ENCODE measurements around the gene SLC22A4. TPM values are rescaled to one million over a fixed set of nuclear protein-coding genes. Genes with fewer than 3 reads are reported as not detected.

SLC22A4 gene
- total RNA-seq, 1 experiment from 2014 or later = 0.72 TPM

DNA sequence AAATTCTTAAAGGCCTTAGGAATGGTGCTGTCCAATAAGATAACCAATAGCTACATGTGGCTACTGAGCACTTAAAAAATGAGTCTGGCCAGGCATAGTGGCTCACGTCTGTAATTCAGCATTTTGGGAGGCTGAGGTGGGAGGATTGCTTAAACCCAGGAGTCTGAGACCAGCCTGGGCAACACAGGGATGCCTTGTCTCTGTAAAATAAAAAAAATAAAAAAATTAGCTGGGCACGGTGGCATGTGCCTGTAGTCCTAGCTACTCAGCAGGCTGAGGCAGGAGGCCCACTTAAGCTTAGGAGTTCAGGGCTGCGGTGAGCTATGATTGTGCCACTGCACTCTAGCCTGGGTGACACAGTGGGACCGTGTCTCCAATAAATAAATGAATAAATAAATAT lies 74.0 kb downstream of the SLC22A4 start:
- no peak overlapping the region for H3K4ac ChIP-seq (ENCODE audit: low read depth, low read length)
- H3K9me3 Mint-ChIP-seq = no peaks in the 10 kb centered on the region

More for the DNA sequence above, 74.0 kb downstream of the SLC22A4 start:
- Histone ChIP-seq H3K27ac (ENCODE audit: insufficient read length, low read depth, low read length) (no peak overlapping the region), H3K9me3 (ENCODE audit: control insufficient read depth, low read depth, low read length) (no peaks in the 10 kb centered on the region), H3K9ac (ENCODE audit: extremely low read depth, insufficient read length, low read length) (no peak overlapping the region), H3K23me2 (ENCODE audit: insufficient read length, low read depth, low read length, poor library complexity, severe bottlenecking) (peaks cover 3% of the 10 kb centered on the region), H3K4me1 (ENCODE audit: insufficient read depth, low read length) (no peaks in the 10 kb centered on the region), H4K5ac (ENCODE audit: insufficient read length, low read depth, low read length) (no peak overlapping the region), H2BK5ac (ENCODE audit: insufficient read length, low read length) (no peak overlapping the region), H2BK120ac (ENCODE audit: low read depth, low read length, poor library complexity, severe bottlenecking) (no peak overlapping the region), H3K18ac (ENCODE audit: insufficient read length, low read depth, low read length) (no peak overlapping the region), H3K23ac (ENCODE audit: insufficient read length, low read depth, low read length) (no peak overlapping the region), H4K20me1 (ENCODE audit: control insufficient read depth, insufficient read depth, insufficient read length) (no peaks in the 10 kb centered on the region), H3K14ac (ENCODE audit: insufficient read depth, low read length) (no peak overlapping the region), H2BK15ac (ENCODE audit: low read depth, low read length) (no peak overlapping the region), H3K4me2 (ENCODE audit: insufficient read depth, insufficient read length, low read length) (no peak overlapping the region), H4K91ac (ENCODE audit: insufficient read length, low read depth, low read length) (no peak overlapping the region), H3K79me1 (ENCODE audit: insufficient read depth, low read depth, low read length, poor library complexity, severe bottlenecking) (no peaks in the 10 kb centered on the region), H3K27me3 (ENCODE audit: insufficient read depth, low read length) (no peaks in the 10 kb centered on the region; the same call in 1 of the 2 replicates), H3T11ph (ENCODE audit: low read length) (no peak overlapping the region), H2AK5ac (ENCODE audit: insufficient read length, low read length) (no peak overlapping the region), H3K79me2 (ENCODE audit: insufficient read depth, low read length) (no peaks in the 10 kb centered on the region), H2BK12ac (ENCODE audit: insufficient read length, low read depth, low read length) (no peak overlapping the region), H3K56ac (ENCODE audit: insufficient read length, low read depth, low read length) (no peak overlapping the region), H4K8ac (replicated peaks; ENCODE audit: insufficient read length, low read depth, low read length) (no peak overlapping the region), H2BK20ac (ENCODE audit: low read depth, low read length, poor library complexity, severe bottlenecking) (no peak overlapping the region), H2AFZ (ENCODE audit: low read length) (no peak overlapping the region)
- H3K36me3 Mint-ChIP-seq (ENCODE audit: insufficient read depth in 1 of 3, low read depth in 3 of 3) = peaks cover 0 to 3% (median 0%) of the 10 kb centered on the region in 3 experiments; a peak in 2 of 7 replicates
- H3K4me3 Mint-ChIP-seq = no peak overlapping the region
- no CpG with 5 or more reads among the region's 4 CpGs for WGBS (ENCODE audit: extremely low coverage, insufficient read length, low lambda C conversion rate)
- peaks cover 16 to 18% of the 10 kb centered on the region in 2 experiments for H3K4me1 Mint-ChIP-seq
- TF ChIP-seq, protein P1, sequence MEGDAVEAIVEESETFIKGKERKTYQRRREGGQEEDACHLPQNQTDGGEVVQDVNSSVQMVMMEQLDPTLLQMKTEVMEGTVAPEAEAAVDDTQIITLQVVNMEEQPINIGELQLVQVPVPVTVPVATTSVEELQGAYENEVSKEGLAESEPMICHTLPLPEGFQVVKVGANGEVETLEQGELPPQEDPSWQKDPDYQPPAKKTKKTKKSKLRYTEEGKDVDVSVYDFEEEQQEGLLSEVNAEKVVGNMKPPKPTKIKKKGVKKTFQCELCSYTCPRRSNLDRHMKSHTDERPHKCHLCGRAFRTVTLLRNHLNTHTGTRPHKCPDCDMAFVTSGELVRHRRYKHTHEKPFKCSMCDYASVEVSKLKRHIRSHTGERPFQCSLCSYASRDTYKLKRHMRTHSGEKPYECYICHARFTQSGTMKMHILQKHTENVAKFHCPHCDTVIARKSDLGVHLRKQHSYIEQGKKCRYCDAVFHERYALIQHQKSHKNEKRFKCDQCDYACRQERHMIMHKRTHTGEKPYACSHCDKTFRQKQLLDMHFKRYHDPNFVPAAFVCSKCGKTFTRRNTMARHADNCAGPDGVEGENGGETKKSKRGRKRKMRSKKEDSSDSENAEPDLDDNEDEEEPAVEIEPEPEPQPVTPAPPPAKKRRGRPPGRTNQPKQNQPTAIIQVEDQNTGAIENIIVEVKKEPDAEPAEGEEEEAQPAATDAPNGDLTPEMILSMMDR (conservative IDR thresholded peaks at IDR 0.05) = no peak
- H3K27me3 Mint-ChIP-seq (ENCODE audit: low read depth) = peaks cover 15% of the 10 kb centered on the region
- no peak overlapping the region for H3K27ac Mint-ChIP-seq
- DNase-seq = no peak

All from H9 (cell line).